ENCODE results near the gene ARHGAP27. TPM values are rescaled to one million over a fixed set of nuclear protein-coding genes. Genes with fewer than 3 reads are reported as not detected.
"Not testable (repeated sequence)": the region's sequence is repeated elsewhere in the genome, so short reads cannot be mapped to it uniquely, and the experiment has no call there.

The ARHGAP27 gene
- total and polyA plus RNA-seq, 2 of the 13 experiments (the other 11 are each of a cell fraction or from before 2014, with no cell fraction given), result 15.5 to 18.9 TPM

DNA sequence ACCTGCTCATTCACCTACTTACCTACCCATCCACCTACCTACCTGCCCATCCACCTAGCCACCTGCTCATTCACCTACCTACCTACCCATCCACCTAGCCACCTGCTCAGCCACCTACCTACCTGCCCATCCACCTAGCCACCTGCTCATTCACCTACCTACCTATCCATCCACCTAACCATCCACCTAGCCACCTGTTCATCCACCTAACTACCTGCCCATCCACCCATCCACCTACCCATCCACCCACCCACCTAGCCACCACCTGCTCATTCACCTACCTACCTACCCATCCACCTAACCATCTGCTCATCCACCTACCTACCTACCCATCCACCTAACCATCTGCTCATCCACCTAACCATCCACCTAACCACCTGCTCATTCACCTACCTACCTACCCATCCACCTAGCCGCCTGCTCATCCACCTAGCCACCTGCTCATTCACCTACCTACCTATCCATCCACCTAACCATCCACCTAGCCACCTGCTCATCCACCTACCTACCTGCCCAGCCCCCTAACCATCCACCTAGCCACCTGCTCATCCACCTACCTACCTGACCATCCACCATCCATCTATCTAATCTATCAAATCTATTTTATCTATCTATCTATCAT, 17.1 kb upstream of the ARHGAP27 start:
- H3K79me2 ChIP-seq (ENCODE audit: insufficient read depth, low read length); H3K27me3 ChIP-seq (ENCODE audit: control insufficient read depth in 1 of 2, insufficient read depth in 2 of 2, low read length in 2 of 2); ATAC-seq; intact Hi-C loops (cut with micrococcal nuclease; ENCODE audit: unreplicated experiment); H3K4me3 ChIP-seq (replicated peaks in 1 of 3; ENCODE audit: insufficient read depth in 1 of 3, low read depth in 2 of 3, low read length in 3 of 3); POLR2A ChIA-PET; H3K9me3 ChIP-seq (ENCODE audit: low read length); H3K9ac ChIP-seq (ENCODE audit: insufficient read depth, low read depth, low read length); BruUV-seq (replicated peaks); H3K36me3 ChIP-seq (replicated peaks in 1 of 2; ENCODE audit: control insufficient read depth in 1 of 2, insufficient read depth in 2 of 2, low read length in 2 of 2); H2AFZ ChIP-seq (ENCODE audit: low read length); DNase-seq (ENCODE audit: low spot score); CTCF ChIA-PET (ENCODE audit: low intra/inter-chr PET ratio, low total read pairs); in situ Hi-C loops (cut with HindIII; ENCODE audit: extremely low pct_ligation_motif_present, low pct_unique_long_range_greater_than_20kb); H3K4me1 ChIP-seq (ENCODE audit: insufficient read depth, low read length); FAIRE-seq; H3K27ac ChIP-seq (ENCODE audit: extremely low read length, insufficient read depth, low read length); H4K20me1 ChIP-seq (ENCODE audit: insufficient read depth, low read length); H3K4me2 ChIP-seq (ENCODE audit: low read depth, low read length): not testable (repeated sequence)
- 96% methylated on average over 1 of the region's 1 CpG for WGBS (ENCODE audit: low lambda C conversion rate)
- TF ChIP-seq, protein P1, sequence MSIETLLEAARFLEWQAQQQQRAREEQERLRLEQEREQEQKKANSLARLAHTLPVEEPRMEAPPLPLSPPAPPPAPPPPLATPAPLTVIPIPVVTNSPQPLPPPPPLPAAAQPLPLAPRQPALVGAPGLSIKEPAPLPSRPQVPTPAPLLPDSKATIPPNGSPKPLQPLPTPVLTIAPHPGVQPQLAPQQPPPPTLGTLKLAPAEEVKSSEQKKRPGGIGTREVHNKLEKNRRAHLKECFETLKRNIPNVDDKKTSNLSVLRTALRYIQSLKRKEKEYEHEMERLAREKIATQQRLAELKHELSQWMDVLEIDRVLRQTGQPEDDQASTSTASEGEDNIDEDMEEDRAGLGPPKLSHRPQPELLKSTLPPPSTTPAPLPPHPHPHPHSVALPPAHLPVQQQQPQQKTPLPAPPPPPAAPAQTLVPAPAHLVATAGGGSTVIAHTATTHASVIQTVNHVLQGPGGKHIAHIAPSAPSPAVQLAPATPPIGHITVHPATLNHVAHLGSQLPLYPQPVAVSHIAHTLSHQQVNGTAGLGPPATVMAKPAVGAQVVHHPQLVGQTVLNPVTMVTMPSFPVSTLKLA (IDR thresholded peaks at IDR 0.05), result peak; percentile 34

DNA sequence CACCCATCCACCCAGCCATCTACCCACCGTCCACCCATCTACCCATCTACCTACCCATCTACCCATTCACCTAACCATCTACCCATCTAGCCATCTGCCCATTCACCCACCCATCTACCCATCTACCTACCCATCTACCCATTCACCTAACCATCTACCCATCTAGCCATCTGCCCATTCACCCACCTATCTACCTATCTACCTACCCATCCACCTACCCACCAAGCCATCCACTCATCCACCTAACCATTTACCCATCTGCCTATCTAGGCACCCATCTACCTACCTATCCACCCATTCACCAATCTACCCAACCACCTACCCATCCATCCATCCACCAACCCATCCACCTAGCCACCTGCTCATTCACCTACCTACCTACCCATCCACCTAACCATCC, 16.6 kb upstream of the ARHGAP27 start:
- BruUV-seq (replicated peaks); H3K27me3 ChIP-seq (ENCODE audit: control insufficient read depth in 1 of 2, insufficient read depth in 2 of 2, low read length in 2 of 2); ATAC-seq; H3K27ac ChIP-seq (ENCODE audit: extremely low read length, insufficient read depth, low read length); POLR2A ChIA-PET; H3K9ac ChIP-seq (ENCODE audit: insufficient read depth, low read depth, low read length); H3K4me2 ChIP-seq (ENCODE audit: low read depth, low read length); H3K79me2 ChIP-seq (ENCODE audit: insufficient read depth, low read length); FAIRE-seq; H3K4me3 ChIP-seq (replicated peaks in 1 of 3; ENCODE audit: insufficient read depth in 1 of 3, low read depth in 2 of 3, low read length in 3 of 3); H2AFZ ChIP-seq (ENCODE audit: low read length); H3K9me3 ChIP-seq (ENCODE audit: low read length); DNase-seq (ENCODE audit: low spot score); in situ Hi-C loops (cut with HindIII; ENCODE audit: extremely low pct_ligation_motif_present, low pct_unique_long_range_greater_than_20kb); H4K20me1 ChIP-seq (ENCODE audit: insufficient read depth, low read length); H3K36me3 ChIP-seq (replicated peaks in 1 of 2; ENCODE audit: control insufficient read depth in 1 of 2, insufficient read depth in 2 of 2, low read length in 2 of 2); intact Hi-C loops (cut with micrococcal nuclease; ENCODE audit: unreplicated experiment); CTCF ChIA-PET (ENCODE audit: low intra/inter-chr PET ratio, low total read pairs); H3K4me1 ChIP-seq (ENCODE audit: insufficient read depth, low read length): not testable (repeated sequence)
- TF ChIP-seq IKZF1 (IDR thresholded peaks at IDR 0.05), result peak; percentile 66; the same call in 1 of the 2 replicates
- WGBS (ENCODE audit: low lambda C conversion rate), result 97% methylated on average over 1 of the region's 1 CpG

DNA sequence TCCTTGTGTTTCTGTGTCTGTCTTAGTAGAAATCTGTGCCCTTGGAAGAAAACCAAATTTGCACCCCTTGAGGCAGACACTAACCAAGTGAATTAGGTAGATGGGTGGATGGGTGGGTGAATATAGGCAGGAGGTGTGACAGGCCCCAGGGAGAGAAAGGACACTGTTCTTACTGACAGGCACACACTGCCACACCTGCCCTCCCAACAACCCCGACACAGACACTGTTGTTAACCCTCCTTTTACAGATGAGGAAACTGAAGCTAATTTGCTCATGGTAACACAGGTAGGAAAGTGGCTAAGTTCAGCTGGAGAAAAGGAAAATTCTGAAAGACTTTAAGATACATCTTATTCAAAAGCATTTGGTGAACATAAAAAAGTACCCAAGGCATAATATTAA, 15.8 kb upstream of the ARHGAP27 start:
- H2AFZ ChIP-seq (ENCODE audit: low read length); POLR2A ChIA-PET; H4K20me1 ChIP-seq (ENCODE audit: insufficient read depth, low read length); CTCF ChIA-PET (ENCODE audit: low intra/inter-chr PET ratio, low total read pairs); ATAC-seq; H3K4me2 ChIP-seq (ENCODE audit: low read depth, low read length); BruUV-seq (replicated peaks); H3K27me3 ChIP-seq (ENCODE audit: control insufficient read depth in 1 of 2, insufficient read depth in 2 of 2, low read length in 2 of 2); H3K4me1 ChIP-seq (ENCODE audit: insufficient read depth, low read length); H3K79me2 ChIP-seq (ENCODE audit: insufficient read depth, low read length); H3K36me3 ChIP-seq (replicated peaks in 1 of 2; ENCODE audit: control insufficient read depth in 1 of 2, insufficient read depth in 2 of 2, low read length in 2 of 2); in situ Hi-C loops (cut with HindIII; ENCODE audit: extremely low pct_ligation_motif_present, low pct_unique_long_range_greater_than_20kb); DNase-seq (ENCODE audit: low spot score); H3K4me3 ChIP-seq (replicated peaks in 1 of 3; ENCODE audit: insufficient read depth in 1 of 3, low read depth in 2 of 3, low read length in 3 of 3); H3K27ac ChIP-seq (ENCODE audit: extremely low read length, insufficient read depth, low read length); H3K9ac ChIP-seq (ENCODE audit: insufficient read depth, low read depth, low read length); intact Hi-C loops (cut with micrococcal nuclease; ENCODE audit: unreplicated experiment); H3K9me3 ChIP-seq (ENCODE audit: low read length); FAIRE-seq: not testable (repeated sequence)
- WGBS (ENCODE audit: low lambda C conversion rate), result 91% methylated on average over 1 of the region's 1 CpG

DNA sequence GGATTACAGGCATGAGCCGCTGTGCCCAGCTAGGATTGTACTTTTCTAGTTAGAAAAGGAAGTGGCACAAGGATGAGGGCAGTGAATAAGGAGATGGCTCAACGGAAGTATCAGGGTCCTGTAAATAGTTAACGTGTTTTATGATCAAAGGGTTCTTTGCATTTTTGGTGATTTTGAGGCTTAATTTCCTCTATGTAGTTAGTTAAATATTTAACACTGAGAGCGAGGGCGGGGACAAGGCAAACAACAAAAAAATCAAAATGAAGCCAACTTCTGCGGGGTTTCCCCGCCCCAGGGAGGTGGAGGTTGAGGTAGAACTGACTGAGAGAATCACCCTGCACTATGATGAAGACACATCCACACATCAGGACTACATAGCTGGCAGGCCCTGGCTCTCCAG, 15.4 kb upstream of the ARHGAP27 start:
- POLR2A ChIA-PET; H3K27me3 ChIP-seq (ENCODE audit: control insufficient read depth in 1 of 2, insufficient read depth in 2 of 2, low read length in 2 of 2); in situ Hi-C loops (cut with HindIII; ENCODE audit: extremely low pct_ligation_motif_present, low pct_unique_long_range_greater_than_20kb); H2AFZ ChIP-seq (ENCODE audit: low read length); H3K4me1 ChIP-seq (ENCODE audit: insufficient read depth, low read length); BruUV-seq (replicated peaks); intact Hi-C loops (cut with micrococcal nuclease; ENCODE audit: unreplicated experiment); H3K9ac ChIP-seq (ENCODE audit: insufficient read depth, low read depth, low read length); H4K20me1 ChIP-seq (ENCODE audit: insufficient read depth, low read length); ATAC-seq; H3K36me3 ChIP-seq (replicated peaks in 1 of 2; ENCODE audit: control insufficient read depth in 1 of 2, insufficient read depth in 2 of 2, low read length in 2 of 2); H3K79me2 ChIP-seq (ENCODE audit: insufficient read depth, low read length); DNase-seq (ENCODE audit: low spot score); CTCF ChIA-PET (ENCODE audit: low intra/inter-chr PET ratio, low total read pairs); H3K9me3 ChIP-seq (ENCODE audit: low read length); H3K4me3 ChIP-seq (replicated peaks in 1 of 3; ENCODE audit: insufficient read depth in 1 of 3, low read depth in 2 of 3, low read length in 3 of 3); H3K27ac ChIP-seq (ENCODE audit: extremely low read length, insufficient read depth, low read length); FAIRE-seq; H3K4me2 ChIP-seq (ENCODE audit: low read depth, low read length): not testable (repeated sequence)
- WGBS (ENCODE audit: low lambda C conversion rate), result 88% methylated on average over 7 of the region's 7 CpGs

Measured in HepG2 (cell line).